Esophagus muscularis mucosa (tissue), 4 donors: ENCODE results near the gene PLEK2. TPM values are rescaled to one million over a fixed set of nuclear protein-coding genes. Genes with fewer than 3 reads are reported as not detected.
"Not testable (repeated sequence)": the region's sequence is repeated elsewhere in the genome, so short reads cannot be mapped to it uniquely, and the experiment has no call there.

Experiments used
- DNase-seq: peaks from one replicate; pipeline ENCODE4 v3.0.0-alpha.2; 2017; ENCODE audit errors: extremely low spot score
- H3K27ac ChIP-seq, 4 donors: fragments of 200-600 bp; sonication (generic); replicated peaks in 1 of 4; 1 replicate in 3 of 4; 2 replicates in 1 of 4; pipeline ENCODE4 v1.5.1; 2016 to 2019; ENCODE audit warnings: mild to moderate bottlenecking in 1 of 4
- H3K27me3 ChIP-seq, 4 donors: fragments of 200-600 bp; sonication (generic); one replicate each; pipeline versions ENCODE4 v1.5.1 to v1.6.0; 2016 to 2019
- H3K36me3 ChIP-seq, 4 donors: fragments of 200-600 bp; sonication (generic); one replicate each; pipeline ENCODE4 v1.5.1; 2016 to 2019
- H3K4me1 ChIP-seq, 4 donors: fragments of 200-600 bp; sonication (generic); one replicate each; pipeline ENCODE4 v1.5.1; 2016 to 2019
- H3K4me3 ChIP-seq, 4 donors: fragments of 200-600 bp; sonication (generic); 1 replicate in 2 of 4; 2 replicates in 2 of 4; pipeline ENCODE4 v1.5.1; 2016 to 2019; ENCODE audit warnings: mild to moderate bottlenecking in 4 of 4, moderate library complexity in 1 of 4
- H3K9me3 ChIP-seq, 4 donors: fragments of 200-600 bp; sonication (generic); 1 replicate in 3 of 4; 2 replicates in 1 of 4; pipeline ENCODE4 v1.5.1; 2016 to 2019
- CTCF ChIP-seq, 3 experiments: fragments of 200-600 bp in 2 of 3; fragments of 450-650 bp in 1 of 3; sonication (generic) in 2 of 3; IDR thresholded peaks; one replicate each; pipeline ENCODE4 v1.5.1; 2017 to 2019; ENCODE audit warnings: antibody characterized with exemption in 3 of 3, mild to moderate bottlenecking in 2 of 3, moderate library complexity in 1 of 3
- EP300 ChIP-seq: sonication (generic); formaldehyde crosslinking; IDR thresholded peaks from one replicate; pipeline ENCODE4 v1.6.1; 2017; ENCODE audit warnings: antibody characterized with exemption
- POLR2A ChIP-seq: fragments of 450-650 bp; IDR thresholded peaks from one replicate; pipeline ENCODE4 v1.6.1; 2017; ENCODE audit warnings: antibody characterized with exemption, moderate library complexity, mild to moderate bottlenecking, low read depth
- POLR2AphosphoS5 ChIP-seq, 2 donors: sonication (generic); formaldehyde crosslinking; IDR thresholded peaks; one replicate each; pipeline ENCODE4 v1.6.1; 2017; ENCODE audit warnings: antibody characterized with exemption in 2 of 2
- WGBS: methylation state at CpG from one replicate; pipeline ENCODE4 v1.1.5; 2018; 5-methylcytosine and 5-hydroxymethylcytosine counted together
- intact Hi-C: fragments of 100-400 bp; cut with DNase I; formaldehyde crosslinking; loops from one replicate; pipeline ENCODE4 v1.15.1; 2023
- total RNA-seq, 4 donors: library from RNA; depleted of rRNA; stranded (reverse); fragments of >200 nt; gene quantifications; one replicate each; pipeline versions ENCODE4 v1.1.0 to v1.2.1, GENCODE V29; 2016

Gene PLEK2
- total RNA-seq, 4 donors from 2014 or later = 0.40 to 0.66 (median 0.65) TPM; not detected in 1

GRCh38 chr14:67453575-67454300 lies 41.8 kb upstream of the PLEK2 start:
- WGBS = 85% methylated on average over 5 of the region's 5 CpGs
- H3K4me3 ChIP-seq = no peak overlapping the region
- peaks cover 0 to 3% (median 0%) of the 10 kb centered on the region in 4 donors for H3K4me1 ChIP-seq
- no peak overlapping the region for H3K27ac ChIP-seq
- H3K27me3 ChIP-seq = peaks cover 0 to 22% (median 0%) of the 10 kb centered on the region in 4 donors
- intact Hi-C loops = no loop called here
- H3K9me3 ChIP-seq = no peaks in the 10 kb centered on the region
- DNase-seq = no peak
- no peak for TF ChIP-seq POLR2A
- TF ChIP-seq POLR2AphosphoS5 (IDR thresholded peaks at IDR 0.05) = no peak
- TF ChIP-seq EP300 = no peak
- no peak for TF ChIP-seq CTCF (IDR thresholded peaks at IDR 0.05)
- H3K36me3 ChIP-seq = no peaks in the 10 kb centered on the region

- peaks cover 0 to 22% (median 0%) of the 10 kb centered on the region in 4 donors for H3K27me3 ChIP-seq
- H3K9me3 ChIP-seq, intact Hi-C loops, H3K36me3 ChIP-seq, H3K4me1 ChIP-seq, DNase-seq, H3K4me3 ChIP-seq, H3K27ac ChIP-seq: not testable (repeated sequence)
- 81% methylated on average over 6 of the region's 6 CpGs for WGBS
Observed at GRCh38 chr14:67451667-67452066, 39.7 kb upstream of the PLEK2 start.

- no peaks in the 10 kb centered on the region for H3K9me3 ChIP-seq
- H3K27ac ChIP-seq = no peak overlapping the region
- H3K4me1 ChIP-seq = peaks cover 0 to 3% (median 0%) of the 10 kb centered on the region in 4 donors
- WGBS = 95% methylated on average over 2 of the region's 2 CpGs
- TF ChIP-seq EP300 (no peak), POLR2AphosphoS5 (IDR thresholded peaks at IDR 0.05) (no peak), CTCF (IDR thresholded peaks at IDR 0.05) (no peak), POLR2A (no peak)
- intact Hi-C loops = no loop called here
- H3K36me3 ChIP-seq = no peaks in the 10 kb centered on the region
- peaks cover 0 to 24% (median 0%) of the 10 kb centered on the region in 4 donors for H3K27me3 ChIP-seq
- no peak overlapping the region for H3K4me3 ChIP-seq
- no peak for DNase-seq
Observed at GRCh38 chr14:67449096-67449495, 37.1 kb upstream of the PLEK2 start.

GRCh38 chr14:67447033-67447381 lies 35.0 kb upstream of the PLEK2 start:
- 90% methylated on average over 1 of the region's 1 CpG for WGBS
- DNase-seq = no peak
- intact Hi-C loops = no loop called here
- H3K27me3 ChIP-seq = peaks cover 0 to 20% (median 0%) of the 10 kb centered on the region in 4 donors
- H3K27ac ChIP-seq = no peak overlapping the region
- peaks cover 0 to 3% (median 0%) of the 10 kb centered on the region in 4 donors for H3K4me1 ChIP-seq
- TF ChIP-seq POLR2AphosphoS5 (IDR thresholded peaks at IDR 0.05) = no peak
- TF ChIP-seq EP300 = no peak
- no peak for TF ChIP-seq CTCF (IDR thresholded peaks at IDR 0.05)
- TF ChIP-seq POLR2A = no peak
- no peaks in the 10 kb centered on the region for H3K36me3 ChIP-seq
- H3K4me3 ChIP-seq = no peak overlapping the region
- H3K9me3 ChIP-seq = no peaks in the 10 kb centered on the region

GRCh38 chr14:67446371-67447032 lies 34.5 kb upstream of the PLEK2 start:
- no peaks in the 10 kb centered on the region for H3K36me3 ChIP-seq
- no peak for DNase-seq
- intact Hi-C loops = no loop called here

More at GRCh38 chr14:67446371-67447032, 34.5 kb upstream of the PLEK2 start:
- Histone ChIP-seq H3K4me3 (no peak overlapping the region), H3K27ac (no peak overlapping the region), H3K27me3 (peaks cover 0 to 20% (median 0%) of the 10 kb centered on the region in 4 donors), H3K9me3 (no peaks in the 10 kb centered on the region), H3K4me1 (peaks cover 0 to 3% (median 0%) of the 10 kb centered on the region in 4 donors)
- TF ChIP-seq EP300 (no peak), CTCF (IDR thresholded peaks at IDR 0.05) (no peak), POLR2AphosphoS5 (IDR thresholded peaks at IDR 0.05) (no peak), POLR2A (no peak)
- whole genome bisulfite sequencing = 65% methylated on average over 8 of the region's 8 CpGs
